ENCODE results near the gene SUMO1.

DNA sequence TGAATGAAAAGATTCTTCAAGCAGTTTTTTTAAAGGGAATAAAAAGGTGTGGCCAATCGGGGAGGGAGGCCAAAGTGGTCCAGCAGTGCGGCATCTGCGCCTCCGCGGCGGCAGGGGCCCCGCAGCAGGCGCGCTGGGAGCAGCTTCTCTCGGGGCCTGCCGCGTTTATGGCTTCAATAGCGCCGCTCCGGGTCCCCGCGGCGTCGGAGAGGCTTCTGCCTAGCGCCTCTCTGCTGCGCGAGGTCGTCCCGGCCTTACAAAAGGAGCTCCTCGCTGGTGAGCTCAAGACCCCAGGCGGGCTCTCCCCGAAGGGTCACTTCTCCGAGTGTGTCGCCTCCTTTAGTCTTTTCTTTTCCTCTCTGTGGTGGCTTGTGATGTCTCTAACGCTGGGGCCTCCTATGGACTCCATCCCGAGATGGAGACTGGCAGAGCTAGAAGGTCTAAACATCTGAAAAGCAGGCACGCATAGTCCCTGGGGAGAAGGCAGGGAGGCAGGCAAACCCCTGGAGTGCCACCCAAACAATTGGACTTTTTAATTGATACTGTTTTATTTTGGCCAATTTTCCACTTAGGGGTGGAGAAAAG, 67.1 kb downstream of the SUMO1 start:
- TF ChIP-seq, protein P1, sequence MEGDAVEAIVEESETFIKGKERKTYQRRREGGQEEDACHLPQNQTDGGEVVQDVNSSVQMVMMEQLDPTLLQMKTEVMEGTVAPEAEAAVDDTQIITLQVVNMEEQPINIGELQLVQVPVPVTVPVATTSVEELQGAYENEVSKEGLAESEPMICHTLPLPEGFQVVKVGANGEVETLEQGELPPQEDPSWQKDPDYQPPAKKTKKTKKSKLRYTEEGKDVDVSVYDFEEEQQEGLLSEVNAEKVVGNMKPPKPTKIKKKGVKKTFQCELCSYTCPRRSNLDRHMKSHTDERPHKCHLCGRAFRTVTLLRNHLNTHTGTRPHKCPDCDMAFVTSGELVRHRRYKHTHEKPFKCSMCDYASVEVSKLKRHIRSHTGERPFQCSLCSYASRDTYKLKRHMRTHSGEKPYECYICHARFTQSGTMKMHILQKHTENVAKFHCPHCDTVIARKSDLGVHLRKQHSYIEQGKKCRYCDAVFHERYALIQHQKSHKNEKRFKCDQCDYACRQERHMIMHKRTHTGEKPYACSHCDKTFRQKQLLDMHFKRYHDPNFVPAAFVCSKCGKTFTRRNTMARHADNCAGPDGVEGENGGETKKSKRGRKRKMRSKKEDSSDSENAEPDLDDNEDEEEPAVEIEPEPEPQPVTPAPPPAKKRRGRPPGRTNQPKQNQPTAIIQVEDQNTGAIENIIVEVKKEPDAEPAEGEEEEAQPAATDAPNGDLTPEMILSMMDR (IDR thresholded peaks at IDR 0.05 in 2 of 3, conservative IDR thresholded peaks at IDR 0.05 in 1 of 3; ENCODE audit: insufficient read depth in 2 of 3, low read depth in 1 of 3, low read length in 3 of 3): no peak
- TF ChIP-seq TBP (optimal IDR thresholded peaks at IDR 0.05; ENCODE audit: low read depth, low read length) (no peak), HDAC8 (tag; IDR thresholded peaks at IDR 0.05) (no peak), IRF2 (CRISPR knock-in tag; IDR thresholded peaks at IDR 0.05) (no peak), PPARD (CRISPR knock-in tag; IDR thresholded peaks at IDR 0.05) (no peak), ZFPM2 (CRISPR knock-in tag; IDR thresholded peaks at IDR 0.05) (no peak)
- TF ChIP-seq, protein P2, sequence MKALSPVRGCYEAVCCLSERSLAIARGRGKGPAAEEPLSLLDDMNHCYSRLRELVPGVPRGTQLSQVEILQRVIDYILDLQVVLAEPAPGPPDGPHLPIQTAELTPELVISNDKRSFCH (CRISPR knock-in tag; IDR thresholded peaks at IDR 0.05): no peak
- TF ChIP-seq, protein P2 (tag; IDR thresholded peaks at IDR 0.05): no peak

Measured in K562 (cell line).